ENCODE data around the gene ZNF578. TPM values are rescaled to one million over a fixed set of nuclear protein-coding genes. Genes with fewer than 3 reads are reported as not detected.

The ZNF578 gene
- total RNA-seq = under 1 TPM; 0.69 to 1.00 TPM

DNA sequence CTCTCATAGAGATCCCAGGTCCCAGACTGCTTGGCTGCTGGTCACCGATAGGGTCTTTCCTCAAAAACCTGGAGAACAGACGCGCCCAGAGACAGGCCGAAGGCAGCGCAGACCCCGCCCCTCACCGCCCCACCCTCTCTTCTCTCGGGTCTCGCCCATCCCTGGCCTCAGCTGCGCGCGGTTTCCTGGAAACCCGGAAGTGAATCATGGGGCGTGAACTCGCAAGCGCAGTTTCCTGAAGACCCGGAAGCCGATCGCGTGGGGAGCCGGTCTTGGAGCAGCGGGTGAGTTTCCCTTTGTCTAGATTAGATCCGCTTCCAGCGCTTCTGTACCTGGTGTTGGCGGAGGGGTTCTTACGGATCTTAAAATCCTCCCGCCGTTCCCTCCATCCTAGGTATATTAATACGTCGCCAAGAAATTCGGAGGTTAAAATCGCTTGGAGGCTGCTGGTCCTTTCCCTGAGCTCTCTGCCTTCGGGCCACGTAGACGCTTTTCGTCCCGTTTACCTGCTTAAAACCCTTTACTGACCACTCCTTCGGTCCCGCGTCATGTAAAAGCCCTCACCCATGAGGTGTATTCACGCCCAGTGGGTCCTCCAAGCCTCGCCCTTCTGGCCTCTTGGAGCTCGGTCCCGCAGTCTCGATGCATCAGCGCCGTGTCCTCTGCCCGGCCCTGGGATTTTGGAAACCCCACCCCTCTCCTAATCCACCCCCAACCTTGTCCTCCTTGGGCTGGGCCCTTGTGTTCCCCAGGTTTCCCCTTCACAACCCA, at the start of gene ZNF578:
Gene ZNF578, plus strand, starts transcription at position 230 of the 771 bp plus-strand sequence. CDS start 48,293 bp downstream, outside the sequence.

DNA sequence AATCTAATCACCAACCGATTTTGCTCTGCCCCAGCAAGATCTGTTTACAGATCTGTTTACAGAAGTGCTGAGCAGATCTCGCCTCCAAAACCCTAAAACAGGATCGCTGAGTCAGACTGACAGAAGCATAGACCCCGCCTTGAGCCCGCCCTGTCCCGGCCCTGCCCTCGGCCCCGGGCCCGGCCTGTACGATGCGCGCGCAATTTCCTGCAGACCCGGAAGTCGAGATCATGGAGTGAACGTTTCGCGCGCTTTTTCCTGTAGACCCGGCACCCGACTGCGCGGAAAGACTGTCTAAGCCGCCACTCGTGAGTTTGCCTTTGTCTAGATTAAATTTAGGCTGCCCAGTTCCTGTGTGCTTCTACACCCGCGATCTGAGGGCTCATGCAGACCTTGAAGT, 24.4 kb upstream of the ZNF578 start, which contains the start of gene ZNF534:
Gene ZNF534, plus strand, starts transcription at position 212 of the 400 bp plus-strand sequence. CDS start 2,327 bp downstream, outside the sequence.

DNA sequence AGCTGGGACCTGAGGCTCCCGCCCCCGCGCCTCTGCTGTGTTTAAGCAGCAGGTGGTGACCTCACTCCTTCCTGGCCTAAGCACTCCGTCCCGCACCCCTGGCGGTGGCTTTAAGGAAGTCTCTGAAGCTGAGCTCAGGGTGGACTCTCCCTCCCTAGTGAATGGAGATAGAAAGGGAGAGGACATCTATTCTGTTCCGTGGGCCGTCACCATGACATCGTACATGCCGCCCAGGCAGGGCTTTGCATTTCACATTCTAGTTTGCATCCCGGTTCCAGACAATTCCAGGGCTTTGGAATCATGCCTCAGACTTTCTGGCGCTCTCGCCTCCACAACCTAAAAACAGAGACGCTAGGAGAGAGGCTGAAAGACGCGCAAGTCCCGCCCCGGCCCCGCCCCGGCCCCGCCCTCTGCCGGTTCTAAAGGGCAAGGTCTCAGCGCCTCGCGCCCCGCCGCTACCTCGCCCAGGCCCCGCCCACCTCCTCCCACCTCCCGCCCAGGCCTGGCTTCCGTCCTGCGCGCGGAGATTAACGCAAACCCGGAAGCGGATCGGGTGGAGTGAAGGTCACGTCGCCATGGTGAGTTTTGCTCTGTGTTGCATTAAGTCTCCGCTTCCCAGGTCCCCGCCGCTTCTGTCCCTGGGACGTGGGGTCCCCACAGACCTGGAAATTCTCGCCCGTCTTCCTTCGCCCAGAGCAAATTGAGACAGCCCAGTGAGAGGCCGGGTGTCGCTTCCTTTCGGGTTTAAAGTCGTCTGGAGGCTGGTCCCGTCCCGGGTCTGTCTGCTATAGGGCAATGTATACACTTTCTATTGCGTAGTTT, 74.0 kb downstream of the ZNF578 start, which contains the start of gene ZNF808:
Gene ZNF808, plus strand, starts transcription at position 535 of the 822 bp plus-strand sequence. CDS start 15,617 bp downstream, outside the sequence.

Other genes starting within 250 kb of the ZNF578 start
- gene ZNF766, start 184.0 kb upstream of the ZNF578 start, total RNA-seq = 1 to 10 TPM; 7.2 to 8.0 TPM
- gene ZNF480, start 156.4 kb upstream of the ZNF578 start, total RNA-seq = 1 to 10 TPM; 6.3 to 9.6 TPM
- 1 to 10 TPM; 2.0 to 3.8 TPM for gene ZNF610, start 117.3 kb upstream of the ZNF578 start, total RNA-seq
- gene ZNF880, start 83.6 kb upstream of the ZNF578 start, total RNA-seq = 10 to 100 TPM; 14.8 to 18.6 TPM
- 10 to 100 TPM in 1 of 2 donors, 1 to 10 TPM in 1; 10.0 to 18.6 TPM for gene ZNF528, start 55.7 kb upstream of the ZNF578 start, total RNA-seq
- under 1 TPM in 1 of 2 donors, not detected in 1; under 0.01 TPM for gene ZNF534, start 24.4 kb upstream of the ZNF578 start, total RNA-seq
- gene ZNF808, start 74.1 kb downstream of the ZNF578 start, total RNA-seq = 10 to 100 TPM; 15.8 to 23.6 TPM
- gene ZNF701, start 116.7 kb downstream of the ZNF578 start, total RNA-seq = 10 to 100 TPM; 12.0 to 12.3 TPM
- 10 to 100 TPM; 27.6 to 34.1 TPM for gene ZNF83, start 184.8 kb downstream of the ZNF578 start, total RNA-seq

Measured in melanocyte of skin (primary cell).